G401 (cell line): ENCODE results near the gene CANX. TPM values are rescaled to one million over a fixed set of nuclear protein-coding genes. Genes with fewer than 3 reads are reported as not detected.
"Not testable (repeated sequence)": the region's sequence is repeated elsewhere in the genome, so short reads cannot be mapped to it uniquely, and the experiment has no call there.

ENCODE experiments used
- DNase-seq: peaks from one replicate; pipeline ENCODE4 v3.0.0-alpha.2; 2015; ENCODE audit warnings: low spot score
- in situ Hi-C: cut with HindIII; loops from 2 replicates; pipeline ENCODE4 v1.10.0; 2016; ENCODE audit warnings: low sequenced_read_pairs, mixed read lengths
- total RNA-seq: library from RNA; depleted of rRNA; stranded (reverse); fragments of >200 nt; shearing (Covaris generic); gene quantifications from 2 replicates; pipeline ENCODE4 v1.2.3, GENCODE V29; 2014

CANX gene
- total RNA-seq, 1 experiment from 2014 or later = 477 TPM

DNA sequence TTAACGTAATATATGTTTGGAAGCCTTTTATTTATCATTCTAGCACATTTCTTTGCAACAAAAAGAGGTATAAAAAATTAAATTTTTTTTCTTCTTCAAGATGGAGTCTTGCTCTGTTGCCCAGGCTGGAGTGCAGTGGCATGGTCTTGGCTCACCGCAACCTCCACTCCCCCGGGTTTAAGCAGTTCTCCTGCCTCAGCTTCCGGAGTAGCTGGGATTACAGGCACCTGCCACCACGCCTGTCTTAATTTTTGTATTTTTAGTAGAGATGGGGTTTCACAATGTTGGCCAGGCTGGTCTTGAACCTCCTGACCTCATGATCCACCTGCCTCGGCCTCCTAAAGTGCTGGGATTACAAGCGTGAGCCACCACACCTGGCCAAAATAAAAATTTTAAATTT, 45.3 kb downstream of the CANX start:
- in situ Hi-C loops, DNase-seq: not testable (repeated sequence)

DNA sequence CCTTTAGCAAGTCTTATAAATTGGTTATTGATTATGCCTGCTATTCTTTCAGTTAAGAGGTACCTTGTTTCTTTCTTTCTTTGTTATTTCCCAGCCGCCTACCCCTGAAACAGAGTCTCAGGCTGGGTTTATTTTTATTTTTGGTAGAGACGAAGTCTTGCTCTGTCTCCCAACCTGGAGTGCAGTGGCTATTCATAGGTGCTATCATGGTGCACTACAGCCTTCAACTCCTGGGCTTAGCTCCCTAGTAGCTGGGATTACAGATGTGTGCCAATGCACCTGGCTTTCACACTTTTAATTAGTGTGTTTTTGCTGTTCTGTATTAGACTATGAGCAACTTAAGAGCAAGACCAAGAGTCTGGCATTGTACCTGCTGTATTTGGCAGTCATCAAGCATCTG, 48.1 kb downstream of the CANX start:
- in situ Hi-C loops = no loop called here
- DNase-seq = no peak

DNA sequence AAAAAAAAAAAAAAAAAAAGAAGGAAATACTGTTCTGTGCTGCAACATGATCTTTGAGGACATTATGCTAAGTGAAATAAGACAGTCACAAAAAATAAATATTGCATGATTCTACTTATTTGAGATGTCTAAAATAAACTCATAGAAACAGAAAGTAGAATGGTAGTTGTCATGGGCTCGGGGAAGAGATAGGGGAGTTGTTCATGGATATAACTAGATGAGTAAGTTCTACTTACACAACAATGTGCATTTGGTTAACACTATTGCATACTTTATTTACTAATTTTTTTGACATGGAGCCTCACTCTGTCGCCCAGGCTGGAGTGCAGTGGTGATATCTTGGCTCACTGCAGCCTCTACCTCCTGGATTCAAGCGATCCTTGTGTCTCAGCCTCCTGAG, 49.0 kb downstream of the CANX start:
- in situ Hi-C loops = no loop called here
- DNase-seq = no peak

DNA sequence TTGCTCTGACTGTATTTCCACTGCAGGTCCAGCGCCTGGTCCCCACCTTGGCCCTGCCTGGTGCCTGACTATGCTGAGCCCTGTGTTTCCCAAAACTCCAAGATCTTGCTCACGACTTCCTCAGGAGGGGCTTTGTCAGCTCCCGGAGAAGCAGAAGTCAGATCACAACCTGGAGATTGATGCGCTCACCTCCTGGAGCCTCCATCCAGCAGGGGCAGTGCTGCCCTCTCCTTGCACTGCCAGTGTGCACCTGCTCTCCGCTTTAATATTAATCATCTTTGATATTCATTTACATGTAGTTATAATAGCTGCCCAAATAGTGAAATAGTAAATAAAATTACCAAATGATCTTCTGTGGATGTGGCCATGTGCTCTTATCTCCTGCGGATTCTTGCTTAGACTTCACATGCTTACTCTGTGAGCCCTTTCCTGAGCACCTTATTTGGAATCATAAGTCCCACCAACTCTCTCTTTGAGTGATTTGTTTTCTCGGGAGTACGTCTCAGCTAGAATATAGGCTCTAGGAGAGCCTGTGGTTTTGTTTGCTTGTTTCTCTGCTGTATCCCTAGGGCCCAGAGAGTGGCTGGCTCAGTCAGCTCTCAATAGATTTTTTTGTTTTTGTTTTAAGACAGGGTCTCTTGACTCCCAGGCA, 51.2 kb downstream of the CANX start:
- in situ Hi-C loops = loop anchor here (10.0 kb wide), 1 partner anchor 65 kb away; no protein-coding TSS in a partner anchor
- no peak for DNase-seq

DNA sequence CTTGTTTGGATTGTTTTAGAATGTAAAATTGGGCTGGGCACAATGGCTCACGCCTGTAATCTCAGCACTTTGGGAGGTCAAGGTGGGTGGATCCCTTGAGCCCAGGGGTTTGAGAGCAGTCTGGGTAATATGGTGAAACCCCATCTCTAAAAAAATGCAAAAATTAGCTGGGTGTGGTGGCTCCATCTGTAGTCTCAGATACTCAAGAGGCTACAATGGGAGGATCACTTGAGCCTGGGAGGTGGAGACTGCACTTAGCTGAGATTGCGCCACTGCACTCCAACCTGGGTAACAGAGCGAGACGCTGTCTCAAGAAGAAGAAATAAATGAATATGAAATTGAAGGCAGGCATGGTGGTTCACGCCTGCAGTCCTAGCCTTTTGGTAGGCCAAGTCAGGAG, 55.2 kb downstream of the CANX start:
- in situ Hi-C loops = loop anchor here (10.0 kb wide), 1 partner anchor 61 kb away; no protein-coding TSS in a partner anchor
- DNase-seq = no peak

DNA sequence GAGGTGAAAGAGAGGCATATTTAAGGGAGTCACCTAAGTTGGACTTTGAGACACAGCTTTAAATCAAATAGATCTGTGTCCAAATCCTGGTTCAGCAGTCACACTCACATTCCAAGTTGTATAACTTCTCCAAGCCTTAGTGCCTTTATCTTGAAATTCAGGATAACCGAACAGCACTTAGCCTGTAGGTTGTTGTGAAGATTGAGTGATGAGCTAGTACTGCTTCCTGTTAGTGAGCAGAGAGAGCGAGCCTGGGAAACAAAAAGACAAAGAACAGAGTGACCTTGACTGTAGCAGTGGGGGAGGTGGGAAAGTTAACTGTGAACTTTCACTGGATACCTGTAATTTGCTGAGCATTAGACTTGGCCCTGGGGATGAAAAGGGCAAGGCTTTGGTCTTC, 56.3 kb downstream of the CANX start:
- DNase-seq = no peak
- in situ Hi-C loops = loop anchor here (10.0 kb wide), 1 partner anchor 60 kb away; no protein-coding TSS in a partner anchor

DNA sequence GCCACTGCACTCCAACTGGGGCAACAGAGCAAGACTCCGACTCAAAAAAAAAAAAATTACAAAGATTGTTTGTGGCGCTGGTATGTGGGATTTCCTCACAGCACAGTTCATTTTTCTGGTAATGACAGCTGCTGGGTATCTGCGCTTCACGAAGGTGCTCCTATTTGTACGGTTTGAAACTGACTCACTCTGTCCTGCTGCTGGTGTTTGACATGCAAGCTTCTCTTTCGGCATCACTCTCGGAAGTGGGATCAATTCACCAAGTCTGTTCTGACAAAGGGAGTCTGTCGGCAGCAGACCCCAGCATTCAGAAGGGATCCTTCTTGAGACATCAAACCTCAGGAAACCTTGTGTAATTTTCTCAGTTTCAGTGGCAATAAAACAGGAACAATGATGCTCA, 60.2 kb downstream of the CANX start:
- DNase-seq = no peak
- in situ Hi-C loops = loop anchor here (10.0 kb wide), 1 partner anchor 56 kb away; no protein-coding TSS in a partner anchor

DNA sequence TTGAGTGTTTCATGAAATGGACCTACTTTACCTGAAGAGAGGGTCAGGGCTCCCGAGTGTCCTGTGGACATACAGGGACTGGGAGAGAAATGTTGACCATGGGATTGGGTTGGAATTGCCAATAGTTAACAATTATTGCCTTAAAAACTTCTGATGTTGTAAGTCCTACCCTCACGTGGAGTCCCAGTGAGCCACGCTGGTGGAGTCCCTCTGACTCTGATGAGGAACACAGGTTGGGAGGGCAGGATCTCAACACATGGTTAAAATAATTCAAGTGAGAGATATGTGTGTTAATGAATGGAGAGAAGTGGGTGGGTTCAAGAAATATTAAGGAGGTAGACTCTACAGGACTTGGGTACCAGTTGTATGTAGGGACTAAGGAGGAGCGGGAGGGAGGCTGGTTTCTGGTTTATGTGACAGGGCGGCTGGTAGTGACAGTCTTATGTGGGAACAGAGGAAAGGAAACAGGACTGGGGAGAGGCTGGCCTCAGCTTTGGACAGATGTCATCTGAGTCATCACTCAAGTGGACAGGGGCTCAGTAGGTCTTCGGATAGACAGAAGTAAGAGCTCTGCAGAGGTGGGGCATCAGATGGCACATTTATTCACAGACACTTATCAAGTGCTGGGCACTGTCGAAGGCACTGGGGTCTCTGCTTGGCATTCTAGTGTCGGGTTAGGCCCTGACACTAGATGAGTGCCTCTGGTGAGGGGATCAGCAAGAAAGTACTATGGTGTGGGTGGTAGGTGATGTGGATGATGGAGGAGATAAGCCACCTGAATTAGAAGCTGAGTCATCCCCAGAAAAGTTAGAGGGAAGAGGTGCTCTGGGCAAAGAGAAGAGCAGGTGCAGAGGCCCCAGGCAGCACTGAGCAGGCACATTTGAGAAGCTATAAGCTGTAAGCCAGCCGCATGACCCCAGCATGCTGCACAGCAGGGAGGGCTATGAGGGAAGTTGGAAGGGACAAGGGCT, 61.1 kb downstream of the CANX start:
- no peak for DNase-seq
- in situ Hi-C loops = loop anchor here (10.0 kb wide), 1 partner anchor 55 kb away; no protein-coding TSS in a partner anchor

DNA sequence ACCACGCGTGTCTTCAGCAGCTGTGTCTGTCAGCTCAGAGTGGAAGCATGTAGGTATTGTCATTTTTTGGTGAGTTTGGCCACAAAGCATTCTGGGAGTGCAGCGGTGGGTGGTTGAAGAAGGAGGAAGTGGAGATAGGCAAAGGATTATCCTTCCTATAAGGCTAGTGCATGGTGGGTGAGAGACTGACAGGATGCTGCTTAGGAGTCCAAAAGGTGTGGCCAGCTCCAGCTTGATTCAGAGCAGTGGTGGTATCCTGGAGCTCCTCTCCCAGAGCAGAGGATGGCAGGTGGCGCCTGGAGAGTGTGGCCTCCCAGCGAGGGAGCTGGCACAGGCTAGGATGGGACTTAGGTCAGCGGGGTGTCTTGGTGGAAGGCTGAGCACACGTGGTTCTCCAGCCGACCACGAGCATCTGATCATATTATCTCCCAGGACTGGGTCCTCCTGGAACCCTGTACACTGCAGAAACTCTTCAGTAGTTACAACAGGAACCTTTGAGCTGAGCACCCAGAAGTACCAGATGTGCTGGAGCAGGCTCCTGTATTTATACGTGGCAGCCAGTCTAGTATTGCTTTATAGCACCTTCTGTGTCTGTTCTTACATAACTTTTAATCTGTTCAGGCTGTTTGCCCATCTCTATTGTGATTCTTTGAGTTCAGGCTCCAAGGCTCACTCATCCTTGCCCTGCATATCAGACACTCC, 63.5 kb downstream of the CANX start:
- in situ Hi-C loops = no loop called here
- DNase-seq = peak; percentile 46

DNA sequence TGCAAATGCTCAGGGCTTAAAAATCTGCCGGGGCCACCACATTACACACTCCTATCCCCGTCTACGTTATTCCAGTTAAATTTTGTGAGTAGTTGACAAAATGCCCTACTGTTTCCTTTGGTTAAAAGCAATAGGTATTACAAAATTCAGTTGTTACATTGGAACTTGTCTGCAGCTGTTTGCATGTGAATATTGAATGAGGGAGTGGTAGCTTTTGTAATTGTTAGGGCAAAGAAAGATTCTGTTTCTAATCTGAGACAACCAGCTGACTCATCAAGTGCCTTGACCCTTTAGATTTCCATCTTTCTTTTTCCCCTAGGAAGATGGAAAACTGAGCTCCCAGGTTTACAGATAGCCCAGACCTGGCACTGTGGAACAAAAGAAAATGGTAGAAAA, 64.0 kb downstream of the CANX start:
- in situ Hi-C loops = no loop called here
- DNase-seq = no peak

DNA sequence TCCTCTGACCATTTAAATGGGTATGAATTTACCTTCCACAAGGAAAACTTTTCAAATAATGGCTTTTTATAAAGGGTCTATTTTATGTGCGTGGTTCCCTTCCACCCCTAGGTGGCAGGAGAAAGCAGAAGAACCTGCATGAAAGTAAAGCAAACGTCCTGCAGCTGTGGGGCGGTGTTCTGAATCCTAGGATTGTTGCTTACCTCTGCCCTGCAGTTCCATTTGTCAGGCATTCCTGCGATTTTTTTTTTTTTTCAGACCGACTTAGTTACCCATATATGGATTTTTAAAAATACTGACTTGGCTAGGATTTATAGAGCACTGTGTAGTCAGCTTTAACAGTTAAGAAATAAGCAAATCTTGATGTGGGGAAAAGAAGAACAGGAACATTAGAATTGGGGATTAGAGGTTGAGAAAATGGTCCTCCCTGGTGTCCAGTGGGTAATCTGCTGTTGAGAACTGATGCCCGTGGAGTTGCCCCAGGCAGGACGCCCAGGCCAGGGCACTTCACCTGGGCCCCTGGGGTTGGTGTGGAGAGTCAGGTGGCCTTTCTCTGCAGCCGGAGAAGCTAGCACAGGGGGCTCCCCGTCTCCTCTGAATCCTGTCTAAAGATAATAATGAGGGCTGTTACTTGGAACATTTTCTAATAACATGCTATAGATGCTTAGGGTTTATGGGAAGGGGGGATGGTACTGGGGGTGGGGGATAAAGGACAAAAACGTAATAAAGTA, 64.6 kb downstream of the CANX start:
- DNase-seq = peak; percentile 84
- in situ Hi-C loops = no loop called here

DNA sequence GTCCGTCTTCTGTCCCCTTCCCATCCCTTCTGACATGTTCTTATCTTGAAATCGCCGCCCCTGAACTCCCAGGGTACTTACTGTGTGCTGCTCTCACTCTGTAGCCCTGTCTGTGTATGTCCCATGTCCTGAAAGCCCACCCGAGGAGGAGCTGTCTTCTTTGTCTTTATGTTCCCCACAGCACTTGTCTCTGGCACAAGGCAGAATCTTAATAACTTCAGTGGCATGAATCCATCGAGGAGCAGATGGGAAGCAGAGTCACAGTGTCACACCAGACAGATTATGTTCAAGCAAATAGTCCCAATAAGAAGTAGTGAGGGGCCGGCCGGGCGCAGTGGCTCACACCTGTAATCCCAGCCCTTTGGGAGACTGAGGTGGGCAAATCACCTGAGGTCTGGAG, 65.3 kb downstream of the CANX start:
- DNase-seq = peak; percentile 33
- in situ Hi-C loops = no loop called here

DNA sequence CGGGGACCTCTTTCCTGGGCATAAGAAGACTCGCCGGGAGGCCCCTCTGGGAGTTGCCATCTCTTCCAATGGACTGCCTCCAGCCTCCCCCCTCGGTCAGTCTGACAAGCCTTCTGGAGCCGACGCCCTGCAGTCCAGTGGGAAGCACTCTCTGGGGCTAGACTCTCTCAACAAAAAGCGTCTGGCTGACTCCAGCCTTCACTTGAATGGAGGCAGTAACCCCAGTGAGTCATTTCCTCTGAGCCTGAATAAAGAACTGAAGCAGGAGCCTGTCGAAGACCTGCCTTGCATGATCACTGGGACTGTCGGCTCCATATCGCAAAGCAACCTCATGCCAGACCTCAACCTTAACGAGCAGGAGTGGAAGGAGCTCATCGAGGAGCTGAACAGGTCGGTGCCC, 66.6 kb downstream of the CANX start:
- in situ Hi-C loops = no loop called here
- peak; percentile 35 for DNase-seq

DNA sequence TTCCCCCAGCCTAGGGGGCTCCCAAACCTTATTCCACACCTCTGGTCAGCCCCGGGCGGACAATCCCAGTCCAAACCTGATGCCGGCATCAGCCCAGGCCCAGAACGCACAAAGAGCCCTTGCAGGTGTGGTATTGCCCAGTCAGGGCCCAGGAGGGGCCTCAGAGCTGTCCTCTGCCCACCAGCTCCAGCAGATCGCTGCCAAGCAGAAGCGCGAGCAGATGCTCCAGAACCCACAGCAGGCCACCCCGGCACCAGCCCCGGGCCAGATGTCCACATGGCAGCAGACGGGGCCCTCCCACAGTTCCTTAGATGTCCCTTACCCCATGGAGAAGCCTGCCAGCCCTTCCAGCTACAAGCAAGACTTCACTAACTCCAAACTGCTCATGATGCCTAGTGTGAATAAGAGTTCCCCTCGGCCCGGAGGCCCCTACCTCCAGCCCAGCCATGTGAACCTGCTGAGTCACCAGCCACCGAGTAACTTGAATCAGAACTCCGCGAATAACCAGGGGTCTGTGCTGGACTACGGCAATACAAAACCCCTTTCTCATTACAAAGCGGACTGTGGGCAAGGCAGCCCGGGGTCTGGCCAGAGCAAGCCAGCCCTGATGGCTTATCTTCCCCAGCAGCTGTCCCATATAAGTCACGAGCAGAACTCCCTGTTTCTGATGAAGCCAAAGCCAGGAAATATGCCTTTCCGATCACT, 67.4 kb downstream of the CANX start:
- in situ Hi-C loops = no loop called here

DNA sequence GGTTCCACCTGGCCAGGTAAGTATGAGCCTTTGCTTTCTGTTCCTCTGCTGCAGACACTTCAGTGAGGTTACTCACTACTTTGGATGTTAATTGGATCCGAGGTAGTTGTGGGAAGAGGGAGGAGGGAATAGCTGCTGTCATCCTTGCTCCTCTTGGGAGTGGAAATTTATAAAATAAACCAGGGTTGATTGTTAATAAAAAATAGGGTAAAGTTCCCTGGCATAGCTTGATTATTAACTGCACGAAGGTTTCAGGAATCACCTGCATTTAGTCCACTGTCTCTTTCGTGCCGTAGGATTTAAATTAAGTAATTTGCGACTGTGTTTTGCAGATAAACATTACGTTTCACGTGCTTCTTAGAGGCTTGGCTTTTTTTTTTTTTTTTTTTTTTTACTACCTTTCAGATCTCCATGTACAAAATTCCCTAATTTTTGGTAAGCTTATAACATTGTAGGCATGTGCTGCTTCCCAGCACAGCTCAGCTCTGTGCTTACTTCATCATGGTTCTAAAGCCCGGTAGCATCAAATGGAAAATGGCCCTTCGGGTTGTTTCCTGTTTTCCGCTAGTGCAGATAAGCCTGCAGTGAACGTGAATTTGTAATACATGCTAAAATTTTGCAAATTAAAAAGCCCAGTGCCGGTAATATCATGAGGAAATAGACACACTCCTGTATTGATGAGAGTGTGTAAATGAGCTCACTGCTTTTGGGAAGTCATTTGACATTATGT, 68.1 kb downstream of the CANX start:
- in situ Hi-C loops = no loop called here
- peak; percentile 23 for DNase-seq

More for the DNA sequence above, 67.4 kb downstream of the CANX start:
- DNase-seq = no peak

DNA sequence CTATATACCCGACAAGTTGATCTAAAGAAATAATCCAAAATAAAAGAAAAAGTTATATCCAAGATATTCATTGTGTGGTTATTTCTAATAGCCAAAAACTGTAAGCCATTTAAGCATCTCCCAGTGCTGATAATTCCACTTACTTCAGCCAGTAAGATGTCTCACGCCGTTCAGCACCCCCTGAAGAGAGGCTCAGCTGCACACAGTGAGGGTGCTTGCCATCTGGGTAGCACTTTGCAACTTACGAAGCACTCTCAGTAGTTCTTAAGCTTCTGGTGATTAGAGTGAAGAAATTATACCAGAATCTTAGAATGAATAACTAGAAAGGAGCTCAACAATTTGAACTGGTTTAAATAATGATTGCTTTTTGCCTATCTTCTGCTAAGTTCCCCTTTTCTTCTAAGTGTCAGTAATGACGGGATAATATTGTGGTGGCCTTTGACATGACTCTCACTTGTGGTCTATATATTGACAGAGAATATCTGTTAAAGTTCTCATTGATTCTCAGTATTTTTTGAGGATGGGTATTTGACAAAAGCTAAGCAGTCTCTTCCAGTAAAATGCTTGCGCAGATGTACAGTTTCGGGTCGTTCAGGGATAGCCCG, 68.8 kb downstream of the CANX start:
- in situ Hi-C loops = no loop called here
- DNase-seq = no peak

DNA sequence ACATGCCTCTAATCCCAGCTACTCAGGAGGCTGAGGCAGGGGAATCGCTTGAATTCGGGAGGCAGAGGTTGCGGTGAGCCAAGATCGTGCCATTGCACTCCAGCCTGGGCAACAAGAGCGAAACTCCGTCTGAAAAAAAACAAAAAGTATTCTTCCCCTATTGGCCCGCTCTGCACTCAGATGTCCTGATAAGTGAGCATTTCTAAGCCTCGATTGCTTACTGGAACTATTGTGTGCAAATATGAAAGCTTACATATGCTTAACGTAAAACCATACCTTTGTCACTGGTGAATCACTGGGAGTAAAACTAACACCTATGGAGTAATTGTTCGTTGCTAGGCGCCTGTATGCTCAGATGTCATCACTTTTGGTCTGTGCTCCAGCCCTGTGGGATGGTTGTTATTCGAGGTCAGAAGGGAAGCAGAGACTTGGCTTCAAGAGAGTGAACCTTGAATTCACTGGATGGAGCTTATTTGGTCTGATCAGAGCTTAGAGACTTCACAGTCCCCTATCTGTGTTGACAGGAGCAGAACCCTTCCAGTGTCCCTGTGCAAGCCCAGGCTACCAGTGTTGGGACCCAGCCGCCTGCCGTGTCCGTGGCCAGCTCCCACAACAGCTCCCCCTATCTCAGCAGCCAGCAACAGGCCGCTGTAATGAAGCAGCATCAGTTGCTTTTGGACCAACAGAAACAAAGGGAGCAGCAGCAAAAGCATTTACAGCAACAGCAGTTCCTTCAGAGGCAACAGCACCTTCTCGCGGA, 69.7 kb downstream of the CANX start:
- DNase-seq = no peak
- in situ Hi-C loops = no loop called here
